AML-193 (cell line): ENCODE data around the gene RNASE9.
"Not testable (repeated sequence)": the region's sequence is repeated elsewhere in the genome, so short reads cannot be mapped to it uniquely, and the experiment has no call there.

Experiments
- DNase-seq, 2 experiments: peaks; one replicate each; lab custom pipeline; 2025; lab: John Stamatoyannopoulos, UW

Gene RNASE9

GRCh38 chr14:20516921-20517320 lies 43.9 kb downstream of the RNASE9 start:
- DNase-seq: no peak

DNA sequence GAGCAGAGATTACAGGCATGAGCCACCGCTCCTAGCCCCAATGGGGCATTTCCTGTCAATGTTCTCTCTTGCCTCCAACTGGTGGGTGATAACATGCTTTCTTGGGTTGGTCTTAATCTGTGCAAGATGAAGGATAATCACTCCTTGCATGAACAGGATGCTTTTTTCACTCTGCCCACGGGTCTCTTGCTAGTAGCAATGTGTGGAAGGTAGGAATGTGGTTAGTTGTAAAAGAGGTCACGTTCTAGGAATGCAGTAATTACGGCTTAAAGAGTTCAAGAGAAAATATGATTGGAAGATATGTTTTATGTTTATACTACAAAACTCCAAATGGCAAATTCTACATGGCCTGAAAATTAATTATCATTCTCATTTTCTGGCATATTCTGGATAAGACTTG lies 45.0 kb downstream of the RNASE9 start:
- no peak for DNase-seq

DNA sequence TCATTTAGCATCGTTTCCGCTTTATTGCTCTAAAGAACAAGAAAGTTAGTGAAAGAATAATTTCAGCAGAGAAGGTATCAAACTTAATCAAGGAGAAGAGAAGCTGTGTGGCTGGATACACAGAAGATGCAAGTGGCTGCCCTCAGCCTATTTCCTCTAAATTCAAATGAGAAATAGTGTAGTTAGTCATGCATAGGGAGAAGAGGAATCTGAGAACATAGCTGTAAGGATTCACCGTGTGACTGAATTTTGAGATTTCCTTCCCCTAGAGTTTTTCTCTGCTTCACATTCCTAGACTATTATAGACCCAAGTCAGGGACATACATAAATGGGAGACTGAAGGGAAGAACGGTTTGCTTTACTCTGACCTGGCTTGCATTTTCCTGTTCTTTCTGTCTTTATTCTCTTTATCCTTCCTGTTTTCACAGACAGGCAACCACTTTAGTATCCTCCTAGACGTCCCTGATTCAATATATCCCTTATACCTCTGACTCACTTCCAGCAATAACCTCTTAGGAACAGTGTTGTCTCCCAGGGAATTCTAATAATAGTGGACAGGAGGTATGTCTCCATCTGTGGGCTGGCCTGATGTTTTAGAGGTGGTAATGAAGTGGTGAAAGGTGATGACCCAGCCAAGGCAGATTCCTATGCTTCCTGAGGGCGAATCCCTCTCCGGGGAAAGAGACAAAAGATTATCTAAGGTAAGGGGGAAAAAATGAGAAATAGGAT lies 48.5 kb downstream of the RNASE9 start:
- DNase-seq: no peak

DNA sequence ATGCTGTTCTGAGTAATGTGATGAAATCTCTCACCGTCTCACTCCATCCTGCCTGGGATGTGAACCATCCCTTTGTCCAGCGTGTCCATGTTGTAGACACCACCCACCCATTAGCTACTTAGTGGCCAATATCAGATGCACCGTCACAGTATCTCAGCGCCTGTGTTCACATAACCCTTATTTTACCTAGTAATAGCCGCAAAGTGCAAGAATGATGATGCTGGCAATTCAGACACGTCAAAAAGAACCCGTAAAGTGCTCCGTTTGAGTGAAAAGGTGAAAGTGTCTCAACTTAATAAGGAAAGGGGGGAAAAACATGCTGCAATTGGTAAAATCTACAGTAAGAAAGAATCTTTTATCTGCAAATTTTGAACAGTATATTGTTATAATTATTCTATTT lies 52.5 kb downstream of the RNASE9 start:
- no peak for DNase-seq

DNA sequence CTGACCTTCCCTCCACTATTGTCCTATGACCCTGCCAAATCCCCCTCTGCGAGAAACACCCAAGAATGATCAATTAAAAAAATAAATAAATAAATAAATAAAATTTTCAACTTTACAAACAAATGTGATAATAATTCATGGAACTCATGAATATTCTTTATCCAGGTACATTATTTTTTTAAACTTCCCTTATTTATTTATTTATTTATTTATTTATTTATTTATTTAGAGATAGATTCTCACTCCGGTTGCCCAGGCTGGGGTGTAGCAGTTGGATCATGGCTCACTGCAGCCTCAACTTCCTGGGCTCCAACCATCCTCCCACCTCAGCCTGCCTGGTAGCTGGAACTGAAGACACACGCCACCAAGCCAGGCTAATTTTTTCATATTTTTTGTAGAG lies 53.3 kb downstream of the RNASE9 start:
- DNase-seq: not testable (repeated sequence)

GRCh38 chr14:20506752-20507151 lies 54.1 kb downstream of the RNASE9 start:
- DNase-seq: not testable (repeated sequence)

GRCh38 chr14:20506276-20506675 lies 54.6 kb downstream of the RNASE9 start:
- not testable (repeated sequence) for DNase-seq
